ENCODE measurements around the gene STEEP1. TPM values are rescaled to one million over a fixed set of nuclear protein-coding genes. Genes with fewer than 3 reads are reported as not detected.

Gene STEEP1
- total RNA-seq (ENCODE audit: low replicate concordance) = 32.2 and 40.1 TPM in 2 replicates

DNA sequence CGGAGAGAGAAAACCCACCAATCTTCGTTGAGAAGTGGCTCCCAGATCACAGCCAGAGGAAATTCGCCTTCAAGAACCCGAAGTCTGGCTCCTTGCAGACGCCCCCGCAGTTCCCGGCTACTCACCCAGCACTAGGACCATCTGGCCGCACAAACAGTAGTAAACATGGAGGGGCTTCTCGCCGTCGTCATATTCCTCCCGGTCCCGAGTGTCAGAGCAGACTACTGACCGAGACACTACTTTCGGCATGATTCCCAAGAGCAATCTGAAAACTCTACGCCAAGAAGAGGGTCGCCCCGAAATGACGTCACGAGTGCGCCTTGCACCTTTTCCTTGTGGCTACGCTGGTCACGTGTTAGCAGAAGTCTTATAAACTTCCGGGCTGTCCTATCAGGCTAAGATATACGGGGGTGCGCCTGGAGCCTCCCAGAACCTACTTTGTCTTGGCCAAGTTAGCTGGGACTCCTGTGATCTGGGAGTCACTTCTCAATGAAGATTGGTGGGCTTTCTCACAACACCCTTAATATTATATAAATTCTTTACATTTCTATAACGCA is at the start of gene STEEP1:
Gene STEEP1, minus strand, starts transcription at position 303 of the 557 bp plus-strand sequence. Its CDS starts 54 bp downstream, at position 249.

DNA sequence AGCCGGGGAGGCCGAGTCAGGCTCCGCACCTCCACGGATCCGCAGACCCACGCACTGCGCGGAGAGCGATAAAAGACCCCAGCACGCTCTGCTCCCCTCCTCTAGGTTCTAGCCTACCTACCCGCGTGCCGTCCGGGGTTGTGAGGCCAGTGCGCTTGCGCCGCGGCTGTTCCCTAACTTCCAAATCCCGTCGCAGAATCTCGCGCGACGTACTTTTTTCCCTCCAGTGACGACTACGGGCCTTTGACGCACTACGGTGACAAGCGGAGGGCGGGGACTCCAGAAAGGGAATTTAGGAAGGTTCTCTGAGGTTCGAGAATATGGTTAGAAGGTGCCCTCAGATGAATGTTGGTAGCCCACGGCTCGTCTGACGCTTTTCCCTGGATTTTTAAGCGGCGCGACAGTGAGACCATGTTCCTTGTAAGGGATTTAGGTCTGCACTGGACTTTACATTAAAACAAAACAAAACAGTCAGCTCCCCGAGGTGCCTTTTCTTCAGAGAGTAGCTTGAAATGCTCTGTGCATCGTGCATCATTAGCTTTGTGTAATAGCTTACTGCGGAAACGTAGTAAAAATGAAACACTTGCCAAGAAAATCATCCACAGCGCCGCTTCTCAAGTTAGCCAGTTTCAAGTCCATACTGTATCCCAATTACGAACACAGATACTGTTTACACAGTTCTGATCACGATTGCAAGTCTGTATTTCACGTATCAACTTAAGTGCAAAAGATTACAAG is 41.2 kb upstream of the STEEP1 start, which contains the start of gene NKRF:
Gene NKRF, minus strand, starts transcription at position 145 of the 738 bp plus-strand sequence.

DNA sequence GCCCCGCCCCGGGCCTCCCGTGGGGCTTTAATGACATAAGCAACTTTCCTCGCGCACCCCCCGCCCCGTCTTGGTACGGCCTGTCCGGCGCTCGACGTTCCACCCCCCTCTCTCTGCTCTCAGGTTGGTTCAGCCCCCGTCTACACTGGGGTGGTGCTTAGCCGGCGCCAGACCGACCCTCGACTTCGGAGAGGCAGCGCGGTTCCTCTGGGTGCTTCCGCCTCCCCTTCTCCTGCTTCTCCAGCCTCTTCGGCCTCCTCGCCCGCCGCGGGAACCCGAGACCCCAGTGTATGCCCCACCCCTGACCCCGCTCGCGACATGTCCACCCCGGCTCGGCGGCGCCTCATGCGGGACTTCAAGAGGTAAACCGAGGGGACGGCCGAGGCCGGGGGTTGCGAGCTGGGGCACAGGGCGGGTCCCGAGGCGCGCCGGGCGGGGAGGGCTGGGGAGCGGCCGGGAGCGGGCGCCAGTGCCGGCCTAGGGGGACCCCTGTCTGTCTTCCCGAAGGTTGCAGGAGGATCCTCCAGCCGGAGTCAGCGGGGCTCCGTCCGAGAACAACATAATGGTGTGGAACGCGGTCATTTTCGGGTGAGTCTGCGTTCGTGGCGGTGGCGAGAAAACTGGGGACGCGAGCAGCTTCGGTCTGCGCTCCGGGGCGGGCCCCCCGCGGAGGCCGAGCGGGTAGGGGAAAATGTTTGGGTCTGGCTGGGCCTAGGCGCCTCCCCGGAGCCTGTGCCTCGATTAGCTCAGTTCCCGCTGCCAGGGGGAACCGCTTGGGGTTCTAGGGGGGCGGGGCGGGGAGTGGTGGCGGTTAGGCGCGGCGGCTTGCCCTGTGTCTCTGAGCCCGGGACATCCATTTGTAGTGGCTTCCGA is 9.4 kb upstream of the STEEP1 start, which contains the start of gene UBE2A:
Gene UBE2A, plus strand, starts transcription at position 170 of the 873 bp plus-strand sequence. Its CDS starts 149 bp downstream, at position 319.

Other genes starting within 250 kb of the STEEP1 start
- 15.1 and 15.6 TPM in 2 replicates for gene SLC25A43, start 166.1 kb downstream of the STEEP1 start, total RNA-seq (ENCODE audit: low replicate concordance)
- gene SLC25A5, start 97.0 kb downstream of the STEEP1 start, total RNA-seq (ENCODE audit: low replicate concordance) = 152 and 222 TPM in 2 replicates
- gene UBE2A, start 9.2 kb upstream of the STEEP1 start, total RNA-seq (ENCODE audit: low replicate concordance) = 9.4 and 19.8 TPM in 2 replicates
- 3.5 and 3.6 TPM in 2 replicates for gene NKRF, start 41.0 kb upstream of the STEEP1 start, total RNA-seq (ENCODE audit: low replicate concordance)
- gene SEPTIN6, start 127.8 kb upstream of the STEEP1 start, total RNA-seq (ENCODE audit: low replicate concordance) = 9.6 and 35.5 TPM in 2 replicates
- 0.23 and 1.1 TPM in 2 replicates for gene SOWAHD, start 193.2 kb upstream of the STEEP1 start, total RNA-seq (ENCODE audit: low replicate concordance)
- 2,273 and 2,296 TPM in 2 replicates for gene RPL39, start 226.2 kb upstream of the STEEP1 start, total RNA-seq (ENCODE audit: low replicate concordance)